Measurements from ENCODE around the gene PIEZO1.

Gene PIEZO1

GRCh38 chr16:88816736-88817535 is 31.9 kb upstream of the PIEZO1 start:
- no peak for DNase-seq

GRCh38 chr16:88815901-88816589 is 31.0 kb upstream of the PIEZO1 start:
- peak; percentile 71 for DNase-seq

GRCh38 chr16:88815227-88815626 is 30.2 kb upstream of the PIEZO1 start:
- DNase-seq: no peak

GRCh38 chr16:88814144-88814502 is 29.1 kb upstream of the PIEZO1 start:
- DNase-seq: no peak

GRCh38 chr16:88813269-88814143 is 28.5 kb upstream of the PIEZO1 start:
- DNase-seq: no peak

GRCh38 chr16:88812513-88813268 is 27.7 kb upstream of the PIEZO1 start:
- DNase-seq: no peak

GRCh38 chr16:88811769-88812512 is 26.9 kb upstream of the PIEZO1 start, which contains the start of gene APRT:
TSS of gene APRT (minus strand) at chr16:88811928. CDS start at chr16:88811899, 29 bp downstream.
- DNase-seq: peak; percentile 96

- DNase-seq: peak; percentile 75
Observed at GRCh38 chr16:88810912-88811768, 26.1 kb upstream of the PIEZO1 start.

GRCh38 chr16:88810166-88810911 is 25.3 kb upstream of the PIEZO1 start:
- peak; percentile 35 for DNase-seq

GRCh38 chr16:88809676-88810165 is 24.7 kb upstream of the PIEZO1 start:
- no peak for DNase-seq

- no peak for DNase-seq
Observed at GRCh38 chr16:88809068-88809675, 24.2 kb upstream of the PIEZO1 start.

- no peak for DNase-seq
Observed at GRCh38 chr16:88807626-88808453, 22.8 kb upstream of the PIEZO1 start.

- no peak for DNase-seq
Observed at GRCh38 chr16:88807142-88807625, 22.2 kb upstream of the PIEZO1 start.

- DNase-seq: no peak
Observed at GRCh38 chr16:88806491-88807111, 21.6 kb upstream of the PIEZO1 start.

GRCh38 chr16:88805887-88806393 is 20.9 kb upstream of the PIEZO1 start:
- DNase-seq: no peak

- DNase-seq: no peak
Observed at GRCh38 chr16:88805340-88805715, 20.3 kb upstream of the PIEZO1 start.

- DNase-seq: peak; percentile 49
Observed at GRCh38 chr16:88804552-88805339, 19.7 kb upstream of the PIEZO1 start.

Data from activated naive CD4-positive, alpha-beta T cell treated with anti-CD3 and anti-CD28 coated beads, Interleukin-2, amount 50 U/mL, for 16 hours (primary cell).